Muscle layer of duodenum (tissue), 2 donors: Measurements from ENCODE around the gene DENND1A.

Source experiments
- H3K27ac ChIP-seq: one replicate; pipeline ENCODE4 v1.7.0; 2013; ENCODE audit warnings: mild to moderate bottlenecking, low read length
- H3K27me3 ChIP-seq: one replicate; pipeline ENCODE4 v1.7.0; 2013; ENCODE audit warnings: low read depth, mild to moderate bottlenecking, control low read depth, low read length
- H3K36me3 ChIP-seq, 2 donors: one replicate each; pipeline ENCODE4 v1.7.0; 2013; ENCODE audit warnings: low read length in 2 of 2, control low read depth in 1 of 2, mild to moderate bottlenecking in 1 of 2; ENCODE audit not compliant: insufficient read depth in 2 of 2, control insufficient read depth in 1 of 2
- H3K4me1 ChIP-seq, 2 donors: one replicate each; pipeline ENCODE4 v1.7.0; 2013; ENCODE audit warnings: low read length in 2 of 2, mild to moderate bottlenecking in 2 of 2, control low read depth in 1 of 2, moderate library complexity in 1 of 2; ENCODE audit not compliant: insufficient read depth in 2 of 2, control insufficient read depth in 1 of 2
- H3K4me3 ChIP-seq, 2 donors: one replicate each; pipeline ENCODE4 v1.7.0; 2013; ENCODE audit warnings: low read length in 2 of 2, low read depth in 1 of 2, mild to moderate bottlenecking in 1 of 2
- H3K9me3 ChIP-seq, 2 donors: one replicate each; pipeline ENCODE4 v1.7.0; 2013; ENCODE audit warnings: low read length in 2 of 2, control low read depth in 1 of 2, mild to moderate bottlenecking in 1 of 2; ENCODE audit not compliant: control insufficient read depth in 1 of 2
- donor health status: healthy.

DENND1A gene

DNA sequence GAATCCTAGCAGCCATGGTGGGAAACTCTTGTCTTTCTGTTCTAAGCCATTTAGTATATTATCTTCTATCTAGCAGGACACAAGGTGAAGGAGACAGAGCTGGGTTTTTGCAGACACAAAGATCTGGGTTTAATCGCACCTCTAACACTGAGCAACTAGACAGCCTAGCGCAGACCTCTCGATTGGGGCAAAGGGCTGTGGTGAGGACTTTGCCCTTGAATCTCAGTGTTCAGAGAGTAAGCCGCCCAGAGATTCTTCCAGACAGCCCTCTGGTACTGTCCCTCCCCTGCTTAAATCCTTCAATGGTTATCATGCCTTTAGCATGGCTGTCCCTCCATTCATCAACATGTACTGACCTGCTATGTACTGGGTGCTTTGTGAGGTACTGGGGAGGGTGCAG lies 445.8 kb downstream of the DENND1A start:
- no peaks in the 10 kb centered on the region for H3K27me3 ChIP-seq
- H3K4me1 ChIP-seq = no peaks in the 10 kb centered on the region
- no peak overlapping the region for H3K4me3 ChIP-seq
- H3K9me3 ChIP-seq = no peaks in the 10 kb centered on the region
- no peaks in the 10 kb centered on the region for H3K36me3 ChIP-seq
- H3K27ac ChIP-seq = no peak overlapping the region

- Histone ChIP-seq H3K36me3 (no peaks in the 10 kb centered on the region), H3K27ac (no peak overlapping the region), H3K4me1 (no peaks in the 10 kb centered on the region), H3K9me3 (no peaks in the 10 kb centered on the region), H3K27me3 (no peaks in the 10 kb centered on the region), H3K4me3 (no peak overlapping the region)
Observed at GRCh38 chr9:123483191-123483803, 446.6 kb downstream of the DENND1A start.

GRCh38 chr9:123482295-123482968 lies 447.5 kb downstream of the DENND1A start:
- Histone ChIP-seq H3K27me3 (no peaks in the 10 kb centered on the region), H3K4me3 (no peak overlapping the region), H3K9me3 (no peaks in the 10 kb centered on the region), H3K27ac (no peak overlapping the region), H3K4me1 (no peaks in the 10 kb centered on the region), H3K36me3 (no peaks in the 10 kb centered on the region)

- Histone ChIP-seq H3K36me3 (no peaks in the 10 kb centered on the region), H3K27ac (no peak overlapping the region), H3K27me3 (no peaks in the 10 kb centered on the region), H3K4me1 (no peaks in the 10 kb centered on the region), H3K9me3 (no peaks in the 10 kb centered on the region), H3K4me3 (no peak overlapping the region)
Observed at GRCh38 chr9:123481209-123481865, 448.6 kb downstream of the DENND1A start.

GRCh38 chr9:123480791-123481190 lies 449.1 kb downstream of the DENND1A start:
- H3K9me3 ChIP-seq = no peaks in the 10 kb centered on the region
- no peaks in the 10 kb centered on the region for H3K4me1 ChIP-seq
- no peak overlapping the region for H3K4me3 ChIP-seq
- no peaks in the 10 kb centered on the region for H3K36me3 ChIP-seq
- no peak overlapping the region for H3K27ac ChIP-seq
- H3K27me3 ChIP-seq = no peaks in the 10 kb centered on the region

- H3K9me3 ChIP-seq = no peaks in the 10 kb centered on the region
- H3K36me3 ChIP-seq = no peaks in the 10 kb centered on the region
- H3K4me3 ChIP-seq = no peak overlapping the region
- H3K27me3 ChIP-seq = no peaks in the 10 kb centered on the region
- H3K4me1 ChIP-seq = no peaks in the 10 kb centered on the region
- no peak overlapping the region for H3K27ac ChIP-seq
Observed at GRCh38 chr9:123480096-123480495, 449.8 kb downstream of the DENND1A start.

DNA sequence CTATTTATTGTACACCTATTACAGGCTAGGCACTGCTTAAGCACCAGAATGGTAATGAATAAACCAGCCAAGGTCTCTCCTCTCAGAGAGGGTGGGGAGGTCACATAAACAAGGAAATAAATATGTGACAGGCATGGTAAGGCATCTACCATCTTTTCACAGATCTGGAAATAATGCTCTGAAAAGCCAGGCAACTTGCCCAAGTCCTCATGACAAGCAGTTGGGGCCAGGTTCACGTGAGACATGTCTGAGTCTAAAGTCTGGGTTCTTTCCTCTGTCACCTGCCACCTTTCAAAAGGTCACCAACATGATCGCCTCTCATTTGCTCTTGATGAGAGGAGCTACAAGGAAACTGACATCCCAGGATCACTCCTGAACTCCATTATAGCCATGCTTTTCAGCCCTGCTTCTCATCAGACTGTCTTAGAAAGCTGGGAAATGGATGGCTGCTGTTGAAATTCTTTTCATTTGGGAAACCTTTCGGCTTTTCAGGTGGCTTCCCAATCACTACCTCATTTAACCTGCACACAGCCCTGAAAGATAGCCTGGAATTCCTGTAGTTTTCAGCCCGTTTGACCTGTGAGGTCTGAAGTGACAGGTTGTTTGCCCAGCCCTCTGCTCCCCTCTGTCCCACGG lies 450.8 kb downstream of the DENND1A start:
- no peak overlapping the region for H3K27ac ChIP-seq
- H3K4me3 ChIP-seq = no peak overlapping the region
- no peaks in the 10 kb centered on the region for H3K4me1 ChIP-seq
- H3K27me3 ChIP-seq = no peaks in the 10 kb centered on the region
- H3K36me3 ChIP-seq = no peaks in the 10 kb centered on the region
- H3K9me3 ChIP-seq = no peaks in the 10 kb centered on the region

DNA sequence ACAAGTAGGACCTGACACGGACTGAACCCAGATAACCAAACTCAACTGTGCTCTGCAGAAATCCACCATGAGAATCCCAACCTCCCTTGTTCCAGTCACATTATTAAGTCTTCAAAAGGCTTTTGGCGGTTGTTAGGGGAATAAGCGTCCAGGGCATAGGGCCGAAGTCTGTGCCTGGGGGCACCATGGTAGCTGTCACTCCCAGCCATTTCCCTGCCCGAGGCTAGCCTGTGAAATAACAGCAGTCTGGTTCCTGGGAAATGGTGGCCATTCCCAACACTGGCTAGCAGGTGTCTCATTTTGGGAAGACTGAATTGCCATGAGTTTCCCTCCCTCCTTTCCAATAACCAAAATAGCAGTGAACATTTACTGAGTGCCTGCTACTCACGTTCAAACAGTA lies 451.8 kb downstream of the DENND1A start:
- Histone ChIP-seq H3K27me3 (no peaks in the 10 kb centered on the region), H3K36me3 (no peaks in the 10 kb centered on the region), H3K27ac (no peak overlapping the region), H3K9me3 (no peaks in the 10 kb centered on the region), H3K4me1 (no peaks in the 10 kb centered on the region), H3K4me3 (no peak overlapping the region)

GRCh38 chr9:123475407-123475806 lies 454.5 kb downstream of the DENND1A start:
- no peak overlapping the region for H3K4me3 ChIP-seq
- no peaks in the 10 kb centered on the region for H3K27me3 ChIP-seq
- H3K27ac ChIP-seq = no peak overlapping the region
- H3K9me3 ChIP-seq = no peaks in the 10 kb centered on the region
- no peaks in the 10 kb centered on the region for H3K36me3 ChIP-seq
- H3K4me1 ChIP-seq = peaks cover 0 to 3% of the 10 kb centered on the region in 2 donors

GRCh38 chr9:123472862-123473614 lies 456.9 kb downstream of the DENND1A start:
- no peaks in the 10 kb centered on the region for H3K36me3 ChIP-seq
- peaks cover 0 to 3% of the 10 kb centered on the region in 2 donors for H3K4me1 ChIP-seq
- no peaks in the 10 kb centered on the region for H3K27me3 ChIP-seq
- no peaks in the 10 kb centered on the region for H3K9me3 ChIP-seq
- H3K27ac ChIP-seq = no peak overlapping the region
- H3K4me3 ChIP-seq = no peak overlapping the region
